Ishikawa (cell line): ENCODE data around the gene PPFIBP2.

Source experiments
- CEBPB ChIP-seq: IDR thresholded peaks from 2 replicates; pipeline ENCODE4 v1.6.1; 2012
- CREB1 ChIP-seq: IDR thresholded peaks from 2 replicates; pipeline ENCODE4 v1.6.1; 2012; ENCODE audit warnings: low read depth
- EGR1 ChIP-seq: IDR thresholded peaks from 2 replicates; pipeline ENCODE4 v1.6.1; 2012
- EP300 ChIP-seq: IDR thresholded peaks from 2 replicates; pipeline ENCODE4 v1.6.1; 2012; ENCODE audit warnings: borderline replicate concordance
- FOXM1 ChIP-seq: IDR thresholded peaks from 2 replicates; pipeline ENCODE4 v1.6.1; 2012; ENCODE audit warnings: low read depth, borderline replicate concordance
- NFIC ChIP-seq: IDR thresholded peaks from 2 replicates; pipeline ENCODE4 v1.6.1; 2012
- RAD21 ChIP-seq: IDR thresholded peaks from 2 replicates; pipeline ENCODE4 v1.6.1; 2012; ENCODE audit warnings: low read depth
- TAF1 ChIP-seq: IDR thresholded peaks from 2 replicates; pipeline ENCODE4 v1.6.1; 2012; ENCODE audit warnings: low read depth, mild to moderate bottlenecking
- TCF12 ChIP-seq: IDR thresholded peaks from 2 replicates; pipeline ENCODE4 v1.6.1; 2012; ENCODE audit warnings: low read depth
- TEAD4 ChIP-seq: IDR thresholded peaks from 2 replicates; pipeline ENCODE4 v1.6.1; 2012
- YY1 ChIP-seq: IDR thresholded peaks from 2 replicates; pipeline ENCODE4 v1.6.1; 2012; ENCODE audit warnings: low read depth
- ZBTB7A ChIP-seq: IDR thresholded peaks from 2 replicates; pipeline ENCODE4 v1.6.1; 2012; ENCODE audit warnings: low read depth
- TF ChIP-seq, protein P1 (sequence below): IDR thresholded peaks from 2 replicates; pipeline ENCODE4 v1.6.1; 2012
- TF ChIP-seq, protein P2 (sequence below): IDR thresholded peaks from 2 replicates; pipeline ENCODE4 v1.6.1; 2012
- TF ChIP-seq, protein P3 (sequence below): IDR thresholded peaks from 2 replicates; pipeline ENCODE4 v1.6.1; 2012; ENCODE audit warnings: low read depth, mild to moderate bottlenecking

PPFIBP2 gene

DNA sequence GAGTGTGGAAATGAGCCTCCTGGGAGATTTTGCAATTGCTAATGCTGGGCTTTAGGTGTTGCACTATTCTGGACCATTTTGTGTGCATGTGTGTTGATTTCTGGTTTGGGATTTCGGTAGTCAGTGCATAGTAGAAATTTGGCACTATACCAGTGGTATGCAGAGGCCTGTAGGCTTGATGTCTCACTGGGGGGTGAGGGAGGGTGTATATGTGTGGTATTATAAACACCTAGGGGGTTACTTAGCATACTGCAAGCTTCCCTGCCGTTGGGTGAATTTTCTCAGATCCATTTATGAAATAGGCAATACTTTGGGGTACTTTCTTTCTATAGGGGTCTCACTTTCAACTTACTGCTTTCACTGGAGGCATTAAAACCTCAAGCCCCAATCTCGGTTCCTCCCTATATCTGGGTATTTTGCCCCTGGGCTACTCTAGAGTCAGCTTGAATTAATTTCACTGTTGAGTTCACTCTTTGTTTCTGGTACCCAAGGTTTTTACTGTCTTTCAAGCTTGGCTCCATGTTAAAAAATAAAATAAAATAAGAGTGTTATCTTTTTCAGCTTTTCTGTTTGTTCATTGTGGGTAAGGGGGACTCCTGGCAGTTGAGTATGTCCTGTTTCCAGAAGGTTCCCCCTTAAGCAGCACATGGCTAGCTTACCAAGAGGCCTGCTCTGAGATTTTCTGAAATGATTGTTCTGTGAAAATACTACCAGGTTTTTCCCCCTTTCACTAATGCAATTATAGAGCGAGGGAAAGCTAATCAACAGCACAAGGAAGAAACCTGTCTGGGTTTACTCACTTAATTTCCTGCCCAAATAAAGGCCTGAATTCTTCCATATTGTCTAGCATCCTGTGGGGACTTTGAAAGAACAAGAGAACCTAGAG, 45.8 kb downstream of the PPFIBP2 start:
- TF ChIP-seq ZBTB7A (no peak), TEAD4 (no peak), FOXM1 (no peak), RAD21 (no peak), EP300 (no peak), TCF12 (no peak), NFIC (no peak), CREB1 (no peak), EGR1 (no peak), CEBPB (no peak), YY1 (no peak), TAF1 (no peak)
- TF ChIP-seq, protein P1, sequence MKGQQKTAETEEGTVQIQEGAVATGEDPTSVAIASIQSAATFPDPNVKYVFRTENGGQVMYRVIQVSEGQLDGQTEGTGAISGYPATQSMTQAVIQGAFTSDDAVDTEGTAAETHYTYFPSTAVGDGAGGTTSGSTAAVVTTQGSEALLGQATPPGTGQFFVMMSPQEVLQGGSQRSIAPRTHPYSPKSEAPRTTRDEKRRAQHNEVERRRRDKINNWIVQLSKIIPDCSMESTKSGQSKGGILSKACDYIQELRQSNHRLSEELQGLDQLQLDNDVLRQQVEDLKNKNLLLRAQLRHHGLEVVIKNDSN, result no peak
- TF ChIP-seq, protein P2, sequence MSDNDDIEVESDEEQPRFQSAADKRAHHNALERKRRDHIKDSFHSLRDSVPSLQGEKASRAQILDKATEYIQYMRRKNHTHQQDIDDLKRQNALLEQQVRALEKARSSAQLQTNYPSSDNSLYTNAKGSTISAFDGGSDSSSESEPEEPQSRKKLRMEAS, result no peak
- TF ChIP-seq, protein P3, sequence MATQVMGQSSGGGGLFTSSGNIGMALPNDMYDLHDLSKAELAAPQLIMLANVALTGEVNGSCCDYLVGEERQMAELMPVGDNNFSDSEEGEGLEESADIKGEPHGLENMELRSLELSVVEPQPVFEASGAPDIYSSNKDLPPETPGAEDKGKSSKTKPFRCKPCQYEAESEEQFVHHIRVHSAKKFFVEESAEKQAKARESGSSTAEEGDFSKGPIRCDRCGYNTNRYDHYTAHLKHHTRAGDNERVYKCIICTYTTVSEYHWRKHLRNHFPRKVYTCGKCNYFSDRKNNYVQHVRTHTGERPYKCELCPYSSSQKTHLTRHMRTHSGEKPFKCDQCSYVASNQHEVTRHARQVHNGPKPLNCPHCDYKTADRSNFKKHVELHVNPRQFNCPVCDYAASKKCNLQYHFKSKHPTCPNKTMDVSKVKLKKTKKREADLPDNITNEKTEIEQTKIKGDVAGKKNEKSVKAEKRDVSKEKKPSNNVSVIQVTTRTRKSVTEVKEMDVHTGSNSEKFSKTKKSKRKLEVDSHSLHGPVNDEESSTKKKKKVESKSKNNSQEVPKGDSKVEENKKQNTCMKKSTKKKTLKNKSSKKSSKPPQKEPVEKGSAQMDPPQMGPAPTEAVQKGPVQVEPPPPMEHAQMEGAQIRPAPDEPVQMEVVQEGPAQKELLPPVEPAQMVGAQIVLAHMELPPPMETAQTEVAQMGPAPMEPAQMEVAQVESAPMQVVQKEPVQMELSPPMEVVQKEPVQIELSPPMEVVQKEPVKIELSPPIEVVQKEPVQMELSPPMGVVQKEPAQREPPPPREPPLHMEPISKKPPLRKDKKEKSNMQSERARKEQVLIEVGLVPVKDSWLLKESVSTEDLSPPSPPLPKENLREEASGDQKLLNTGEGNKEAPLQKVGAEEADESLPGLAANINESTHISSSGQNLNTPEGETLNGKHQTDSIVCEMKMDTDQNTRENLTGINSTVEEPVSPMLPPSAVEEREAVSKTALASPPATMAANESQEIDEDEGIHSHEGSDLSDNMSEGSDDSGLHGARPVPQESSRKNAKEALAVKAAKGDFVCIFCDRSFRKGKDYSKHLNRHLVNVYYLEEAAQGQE, result no peak

DNA sequence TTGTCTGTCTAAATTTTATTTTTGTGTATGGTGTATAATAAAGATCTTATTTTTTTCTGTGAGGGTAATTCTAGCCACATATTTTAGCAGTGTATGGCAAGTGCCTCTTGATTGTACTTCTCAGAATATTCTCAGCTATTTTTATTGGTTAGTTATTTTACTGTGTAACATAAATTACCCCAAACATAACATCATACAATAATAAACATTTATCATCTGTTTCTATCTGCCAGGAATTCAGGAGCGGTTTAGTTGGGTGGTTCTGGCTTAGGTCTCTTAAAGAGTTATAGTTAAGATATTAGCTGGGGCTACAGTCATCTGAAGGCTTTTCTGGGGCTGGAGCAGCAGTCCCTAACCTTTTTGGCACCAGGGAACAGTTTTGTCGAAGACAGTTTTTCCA, 47.8 kb downstream of the PPFIBP2 start:
- TF ChIP-seq NFIC, result no peak
- no peak for TF ChIP-seq TCF12
- TF ChIP-seq RAD21, result no peak
- no peak for TF ChIP-seq ZBTB7A
- TF ChIP-seq CEBPB, result no peak
- no peak for TF ChIP-seq EGR1
- TF ChIP-seq EP300, result no peak
- no peak for TF ChIP-seq TAF1
- TF ChIP-seq, protein P2, result no peak
- no peak for TF ChIP-seq FOXM1
- TF ChIP-seq YY1, result no peak
- TF ChIP-seq, protein P3, result no peak
- no peak for TF ChIP-seq TEAD4
- TF ChIP-seq, protein P1, result no peak
- no peak for TF ChIP-seq CREB1

DNA sequence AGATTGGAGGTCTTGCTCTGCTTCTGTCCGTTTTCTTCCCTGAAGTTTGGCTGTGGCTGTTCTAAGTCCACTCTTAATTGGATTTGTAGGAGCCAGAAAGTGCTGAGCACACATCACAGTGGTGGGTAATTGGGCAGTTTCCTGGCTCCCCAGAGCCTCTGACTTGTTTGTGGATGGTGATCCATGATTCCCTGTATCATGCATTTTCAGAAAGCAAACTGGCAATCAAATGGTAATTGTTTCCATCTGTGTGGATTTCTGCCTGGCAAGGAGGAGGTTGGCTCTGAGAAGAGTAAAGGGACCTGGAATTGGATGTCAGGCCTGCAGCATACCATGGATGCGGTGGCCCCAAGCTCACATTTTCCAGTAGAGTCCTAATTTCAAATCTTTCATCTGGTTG, 49.5 kb downstream of the PPFIBP2 start:
- TF ChIP-seq RAD21 (no peak), TAF1 (no peak), NFIC (no peak), ZBTB7A (no peak), EP300 (no peak), EGR1 (no peak), FOXM1 (no peak), CEBPB (no peak)
- TF ChIP-seq, protein P2, result no peak
- TF ChIP-seq, protein P1, result no peak

DNA sequence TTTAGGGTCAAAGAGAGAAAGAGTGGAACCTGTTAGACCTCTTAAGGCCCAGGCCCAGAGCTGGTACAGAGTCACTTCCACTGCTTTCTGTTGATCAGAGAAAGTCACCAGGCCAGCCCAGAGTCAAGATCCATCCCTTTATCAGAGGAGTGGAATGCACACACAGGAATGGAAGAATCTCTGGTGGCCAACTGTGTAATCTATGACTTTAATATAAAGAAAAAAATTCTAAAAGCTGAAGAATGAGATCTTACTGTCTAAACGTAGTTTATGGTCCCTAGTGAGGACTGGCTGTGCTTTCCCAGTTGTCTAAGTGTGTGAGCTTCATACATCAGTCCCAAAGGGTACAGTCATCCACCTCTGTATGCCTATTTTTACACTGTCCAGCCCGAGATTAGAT, 51.0 kb downstream of the PPFIBP2 start:
- no peak for TF ChIP-seq RAD21
- no peak for TF ChIP-seq TCF12

DNA sequence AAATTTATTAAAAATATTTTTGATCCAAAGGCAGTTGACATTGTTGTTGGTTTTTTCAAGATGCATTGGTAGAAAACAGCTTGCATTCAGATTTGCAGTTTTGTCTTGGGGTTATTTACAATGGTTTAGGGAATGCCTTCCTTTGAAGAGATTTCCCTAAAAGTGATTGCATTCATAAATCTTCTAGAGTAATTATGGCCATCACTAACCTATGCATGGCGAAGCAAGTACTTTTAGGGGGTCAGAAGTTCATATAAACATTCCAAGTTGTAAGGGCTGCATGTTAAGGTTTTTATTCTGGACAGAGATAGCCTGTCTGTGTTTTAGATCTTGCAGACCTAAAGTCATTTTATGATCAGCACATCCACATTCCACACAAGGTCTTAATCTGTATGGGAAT, 53.5 kb downstream of the PPFIBP2 start:
- TF ChIP-seq EGR1, result no peak
- TF ChIP-seq, protein P1, result no peak
- TF ChIP-seq RAD21, result no peak
- no peak for TF ChIP-seq FOXM1
- TF ChIP-seq TCF12, result no peak
- TF ChIP-seq NFIC, result no peak
- TF ChIP-seq CEBPB, result no peak
- no peak for TF ChIP-seq ZBTB7A
- no peak for TF ChIP-seq CREB1
- no peak for TF ChIP-seq TAF1
- TF ChIP-seq EP300, result no peak
